Measurements from ENCODE around the gene CENPW. TPM values are rescaled to one million over a fixed set of nuclear protein-coding genes. Genes with fewer than 3 reads are reported as not detected.

Gene CENPW
- total and polyA plus RNA-seq, 9 of the 15 experiments (the other 6 are each of a cell fraction or from before 2014, with no cell fraction given) = 48.7 to 285 (median 82.8) TPM

DNA sequence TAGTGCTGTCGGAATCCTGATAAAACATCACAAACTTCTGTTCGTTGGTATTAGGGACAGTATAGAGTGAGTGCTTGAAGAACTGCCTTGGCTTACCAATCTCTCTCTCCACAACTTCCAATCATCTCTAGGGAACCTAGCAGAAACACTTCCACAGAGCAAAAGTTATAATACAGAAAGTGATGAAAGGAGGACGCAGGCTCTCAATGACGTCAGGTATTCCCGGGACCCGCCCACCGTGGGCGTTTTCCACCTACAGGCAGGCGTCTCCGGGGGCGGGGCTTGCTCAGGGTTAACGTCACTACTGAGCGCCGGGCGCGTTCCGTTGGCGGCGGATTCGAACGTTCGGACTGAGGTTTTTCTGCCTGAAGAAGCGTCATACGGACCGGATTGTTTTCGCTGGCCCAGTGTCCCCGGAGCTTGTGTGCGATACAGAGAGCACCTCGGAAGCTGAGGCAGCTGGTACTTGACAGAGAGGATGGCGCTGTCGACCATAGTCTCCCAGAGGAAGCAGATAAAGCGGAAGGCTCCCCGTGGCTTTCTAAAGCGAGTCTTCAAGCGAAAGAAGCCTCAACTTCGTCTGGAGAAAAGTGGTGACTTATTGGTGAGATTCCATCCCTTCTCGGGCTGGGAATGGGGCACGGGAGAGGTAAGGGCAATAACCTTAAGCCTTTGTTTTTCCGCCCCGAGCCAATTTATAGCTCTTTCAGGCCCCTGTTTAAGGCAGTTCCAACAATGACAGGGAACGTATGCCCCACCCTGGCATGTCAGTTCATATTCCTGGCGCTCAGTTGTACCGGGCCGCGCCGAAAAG, at the start of gene CENPW (continued):
- TF ChIP-seq, protein P1, sequence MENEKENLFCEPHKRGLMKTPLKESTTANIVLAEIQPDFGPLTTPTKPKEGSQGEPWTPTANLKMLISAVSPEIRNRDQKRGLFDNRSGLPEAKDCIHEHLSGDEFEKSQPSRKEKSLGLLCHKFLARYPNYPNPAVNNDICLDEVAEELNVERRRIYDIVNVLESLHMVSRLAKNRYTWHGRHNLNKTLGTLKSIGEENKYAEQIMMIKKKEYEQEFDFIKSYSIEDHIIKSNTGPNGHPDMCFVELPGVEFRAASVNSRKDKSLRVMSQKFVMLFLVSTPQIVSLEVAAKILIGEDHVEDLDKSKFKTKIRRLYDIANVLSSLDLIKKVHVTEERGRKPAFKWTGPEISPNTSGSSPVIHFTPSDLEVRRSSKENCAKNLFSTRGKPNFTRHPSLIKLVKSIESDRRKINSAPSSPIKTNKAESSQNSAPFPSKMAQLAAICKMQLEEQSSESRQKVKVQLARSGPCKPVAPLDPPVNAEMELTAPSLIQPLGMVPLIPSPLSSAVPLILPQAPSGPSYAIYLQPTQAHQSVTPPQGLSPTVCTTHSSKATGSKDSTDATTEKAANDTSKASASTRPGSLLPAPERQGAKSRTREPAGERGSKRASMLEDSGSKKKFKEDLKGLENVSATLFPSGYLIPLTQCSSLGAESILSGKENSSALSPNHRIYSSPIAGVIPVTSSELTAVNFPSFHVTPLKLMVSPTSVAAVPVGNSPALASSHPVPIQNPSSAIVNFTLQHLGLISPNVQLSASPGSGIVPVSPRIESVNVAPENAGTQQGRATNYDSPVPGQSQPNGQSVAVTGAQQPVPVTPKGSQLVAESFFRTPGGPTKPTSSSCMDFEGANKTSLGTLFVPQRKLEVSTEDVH (IDR thresholded peaks at IDR 0.05; ENCODE audit: low read depth, partially characterized antibody) = peak; percentile 80
- TF ChIP-seq CBX5 (IDR thresholded peaks at IDR 0.05; ENCODE audit: borderline replicate concordance, low read depth) (0 out of 2 replicates have a peak, but pooled peaks have one; percentile 32), MBD2 (IDR thresholded peaks at IDR 0.05; ENCODE audit: borderline replicate concordance, low read depth) (peak; percentile 45; the same call in 1 of the 2 replicates), TCF3 (CRISPR knock-in tag; IDR thresholded peaks at IDR 0.05) (0 out of 2 replicates have a peak, but pooled peaks have one; percentile 17), GABPA (tag; conservative IDR thresholded peaks at IDR 0.05; ENCODE audit: low read depth) (peak; percentile 39; the same call in 1 of the 2 replicates), MAFK (IDR thresholded peaks at IDR 0.05; ENCODE audit: low read length) (0 out of 2 replicates have a peak, but pooled peaks have one; percentile 19), NCOA1 (IDR thresholded peaks at IDR 0.05; ENCODE audit: low read depth) (no peak), EGR1 (conservative IDR thresholded peaks at IDR 0.05) (peak; percentile 98), TEAD4 (IDR thresholded peaks at IDR 0.05; ENCODE audit: low read length) (peak; percentile 40; the same call in 1 of the 2 replicates), TEAD4 (CRISPR knock-in tag; IDR thresholded peaks at IDR 0.05; ENCODE audit: borderline replicate concordance) (no peak), MAZ (CRISPR knock-in tag; conservative IDR thresholded peaks at IDR 0.05 in 1 of 2, IDR thresholded peaks at IDR 0.05 in 1 of 2) (peak in 1 of 2 experiments; percentile 34; a peak in 1 of 4 replicates), PHF8 (IDR thresholded peaks at IDR 0.05; ENCODE audit: borderline replicate concordance, low read length) (peak; percentile 87; the same call in 1 of the 2 replicates), ZNF431 (CRISPR knock-in tag; IDR thresholded peaks at IDR 0.05) (no peak), TAF1 (IDR thresholded peaks at IDR 0.05; ENCODE audit: control insufficient read depth, extremely low read depth, insufficient read depth, low read length, severe bottlenecking) (peak; percentile 81), HDAC6 (IDR thresholded peaks at IDR 0.05; ENCODE audit: low read depth, low read length) (no peak)
- TF ChIP-seq, protein P2, sequence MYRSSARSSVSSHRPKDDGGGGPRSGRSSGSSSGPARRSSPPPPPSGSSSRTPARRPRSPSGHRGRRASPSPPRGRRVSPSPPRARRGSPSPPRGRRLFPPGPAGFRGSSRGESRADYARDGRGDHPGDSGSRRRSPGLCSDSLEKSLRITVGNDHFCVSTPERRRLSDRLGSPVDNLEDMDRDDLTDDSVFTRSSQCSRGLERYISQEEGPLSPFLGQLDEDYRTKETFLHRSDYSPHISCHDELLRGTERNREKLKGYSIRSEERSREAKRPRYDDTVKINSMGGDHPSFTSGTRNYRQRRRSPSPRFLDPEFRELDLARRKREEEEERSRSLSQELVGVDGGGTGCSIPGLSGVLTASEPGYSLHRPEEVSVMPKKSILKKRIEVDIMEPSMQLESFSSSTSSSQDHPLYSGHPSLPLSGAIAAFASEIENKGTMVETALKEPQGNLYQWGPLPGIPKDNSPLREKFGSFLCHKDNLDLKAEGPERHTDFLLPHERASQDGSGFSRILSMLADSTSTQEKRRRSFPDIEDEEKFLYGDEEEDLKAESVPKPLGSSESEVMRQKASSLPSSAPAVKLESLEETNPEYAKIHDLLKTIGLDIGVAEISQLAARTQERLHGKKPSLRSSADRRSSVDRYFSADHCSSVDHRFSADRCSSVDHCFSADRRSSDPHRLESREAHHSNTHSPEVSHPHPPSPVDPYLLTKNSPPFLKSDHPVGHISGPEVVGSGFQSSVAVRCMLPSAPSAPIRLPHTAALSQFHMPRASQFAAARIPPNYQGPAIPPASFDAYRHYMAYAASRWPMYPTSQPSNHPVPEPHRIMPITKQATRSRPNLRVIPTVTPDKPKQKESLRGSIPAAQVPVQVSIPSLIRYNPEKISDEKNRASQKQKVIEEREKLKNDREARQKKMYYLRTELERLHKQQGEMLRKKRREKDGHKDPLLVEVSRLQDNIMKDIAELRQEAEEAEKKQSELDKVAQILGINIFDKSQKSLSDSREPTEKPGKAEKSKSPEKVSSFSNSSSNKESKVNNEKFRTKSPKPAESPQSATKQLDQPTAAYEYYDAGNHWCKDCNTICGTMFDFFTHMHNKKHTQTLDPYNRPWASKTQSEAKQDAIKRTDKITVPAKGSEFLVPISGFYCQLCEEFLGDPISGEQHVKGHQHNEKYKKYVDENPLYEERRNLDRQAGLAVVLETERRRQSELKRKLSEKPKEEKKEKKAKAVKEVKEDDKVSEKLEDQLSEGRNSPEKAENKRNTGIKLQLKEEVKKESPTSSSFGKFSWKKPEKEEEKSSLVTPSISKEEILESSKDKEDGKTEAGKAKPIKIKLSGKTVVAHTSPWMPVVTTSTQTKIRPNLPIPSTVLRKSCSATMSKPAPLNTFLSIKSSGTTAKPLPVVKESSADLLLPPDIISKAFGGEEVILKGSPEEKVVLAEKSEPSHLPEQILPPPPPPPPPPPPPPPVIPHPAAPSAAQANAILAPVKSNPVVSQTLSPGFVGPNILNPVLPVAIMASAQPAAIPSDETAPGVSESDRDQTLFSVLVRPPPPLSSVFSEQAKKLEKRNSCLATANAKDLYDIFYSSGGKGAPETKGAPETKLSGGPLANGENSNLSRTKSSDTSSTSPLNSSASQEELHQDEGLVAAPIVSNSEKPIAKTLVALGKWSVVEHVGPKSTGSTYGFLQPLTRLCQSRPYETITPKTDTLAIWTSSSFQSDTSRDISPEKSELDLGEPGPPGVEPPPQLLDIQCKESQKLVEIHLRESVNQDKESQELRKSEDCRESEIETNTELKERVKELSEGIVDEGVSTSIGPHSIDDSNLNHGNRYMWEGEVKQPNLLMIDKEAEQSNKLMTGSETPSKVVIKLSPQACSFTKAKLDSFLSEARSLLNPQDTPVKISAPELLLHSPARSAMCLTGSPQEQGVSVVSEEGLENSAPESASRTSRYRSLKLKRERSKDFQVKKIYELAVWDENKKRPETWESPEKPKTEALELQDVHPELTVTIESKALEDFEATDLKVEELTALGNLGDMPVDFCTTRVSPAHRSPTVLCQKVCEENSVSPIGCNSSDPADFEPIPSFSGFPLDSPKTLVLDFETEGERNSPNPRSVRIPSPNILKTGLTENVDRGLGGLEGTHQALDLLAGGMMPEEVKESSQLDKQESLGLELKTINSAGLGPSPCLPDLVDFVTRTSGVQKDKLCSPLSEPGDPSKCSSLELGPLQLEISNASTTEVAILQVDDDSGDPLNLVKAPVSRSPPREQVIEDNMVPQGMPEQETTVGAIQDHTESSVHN (IDR thresholded peaks at IDR 0.05; ENCODE audit: borderline replicate concordance in 1 of 2, low read depth in 1 of 2) = 0 out of 4 replicates have a peak, but pooled peaks of 1 of the 2 experiments have one; percentile 43

All from K562 (cell line).